ENCODE data around the gene HPSE.
A peak's percentile ranks its signal among the peaks of the same experiment; 100 is the strongest.
"Not testable (repeated sequence)": the region's sequence is repeated elsewhere in the genome, so short reads cannot be mapped to it uniquely, and the experiment has no call there.

The HPSE gene

GRCh38 chr4:83285055-83285407 lies 49.6 kb downstream of the HPSE start:
- in situ Hi-C loops (cut with MboI; ENCODE audit: low sequenced_read_pairs), result no loop called here
- Histone ChIP-seq H3K4me1 (peaks cover 33% of the 10 kb centered on the region), H3K4me3 (peak overlapping the region; percentile 63), H3K9me3 (no peaks in the 10 kb centered on the region), H3K36me3 (replicated peaks) (no peaks in the 10 kb centered on the region; the same call in 1 of the 2 replicates), H3K27me3 (ENCODE audit: low read depth) (no peaks in the 10 kb centered on the region)
- peak; percentile 11 to 26 for DNase-seq (ENCODE audit: low spot score in 2 of 2)

DNA sequence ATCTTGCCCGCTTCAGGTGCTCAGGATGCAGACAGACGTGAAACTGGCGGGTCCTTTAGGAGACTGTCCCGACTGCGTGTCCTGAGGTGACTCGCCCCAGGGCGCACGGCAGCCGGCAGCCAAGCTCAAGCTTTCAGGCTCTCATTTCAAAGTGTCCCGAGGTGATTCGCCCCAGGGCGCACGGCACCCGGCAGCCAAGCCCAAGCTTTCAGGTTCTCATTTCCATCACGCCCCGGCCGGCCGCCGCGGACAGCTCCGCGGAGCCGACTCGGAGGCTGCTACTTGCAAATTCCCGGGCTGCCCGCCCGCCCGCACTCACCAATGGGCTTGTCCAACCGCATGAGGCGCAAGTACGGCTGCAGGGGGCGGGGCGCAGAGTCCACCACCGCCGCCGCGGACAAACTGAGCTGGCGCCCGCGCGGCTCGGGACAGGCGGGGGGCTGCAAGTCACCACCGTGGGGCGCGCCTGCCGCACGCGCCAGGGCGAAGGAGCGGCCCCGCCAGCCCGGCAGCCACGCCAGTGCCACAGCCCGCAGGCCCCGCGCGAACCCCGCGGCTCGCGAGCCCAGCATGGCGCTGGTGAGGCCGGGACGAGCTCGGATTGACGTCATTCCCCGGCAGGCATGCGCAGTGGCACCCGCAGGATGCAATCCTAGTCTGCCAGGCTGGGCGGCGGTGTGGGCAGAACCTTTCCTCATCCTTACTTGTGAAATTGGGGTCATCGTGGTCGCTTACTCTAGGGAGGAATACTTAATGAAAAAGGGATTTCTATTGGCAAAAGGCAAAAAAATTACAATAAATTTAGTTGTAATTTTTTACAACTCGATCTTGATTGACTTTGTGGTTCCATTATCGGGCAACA lies 50.2 kb downstream of the HPSE start, which contains the start of gene COQ2:
Gene COQ2 (minus strand): TSS at position 606 of the 862 bp plus-strand sequence. CDS start 34 bp downstream, at position 572.
- in situ Hi-C loops (cut with MboI; ENCODE audit: low sequenced_read_pairs), result no loop called here
- no peaks in the 10 kb centered on the region for H3K9me3 ChIP-seq
- DNase-seq (ENCODE audit: low spot score in 2 of 2), result peak; percentile 90 to 97
- H3K4me1 ChIP-seq, result peaks cover 33% of the 10 kb centered on the region
- H3K36me3 ChIP-seq (replicated peaks), result no peaks in the 10 kb centered on the region; the same call in 1 of the 2 replicates
- peak within 1 kb of the TSS; percentile 63 for H3K4me3 ChIP-seq
- no peaks in the 10 kb centered on the region for H3K27me3 ChIP-seq (ENCODE audit: low read depth)

GRCh38 chr4:83283181-83283580 lies 51.5 kb downstream of the HPSE start:
- DNase-seq (ENCODE audit: low spot score in 2 of 2), result no peak
- in situ Hi-C loops (cut with MboI; ENCODE audit: low sequenced_read_pairs), result no loop called here
- Histone ChIP-seq H3K27me3 (ENCODE audit: low read depth) (no peaks in the 10 kb centered on the region), H3K4me1 (peaks cover 37% of the 10 kb centered on the region), H3K4me3 (peak overlapping the region; percentile 63), H3K9me3 (no peaks in the 10 kb centered on the region), H3K36me3 (replicated peaks) (peaks cover 2% of the 10 kb centered on the region; the same call in 1 of the 2 replicates)

GRCh38 chr4:83282049-83282535 lies 52.6 kb downstream of the HPSE start:
- in situ Hi-C loops (cut with MboI; ENCODE audit: low sequenced_read_pairs), result no loop called here
- Histone ChIP-seq H3K27me3 (ENCODE audit: low read depth) (no peaks in the 10 kb centered on the region), H3K4me3 (no peak overlapping the region), H3K4me1 (peaks cover 37% of the 10 kb centered on the region), H3K9me3 (no peaks in the 10 kb centered on the region), H3K36me3 (replicated peaks) (peaks cover 2% of the 10 kb centered on the region; the same call in 1 of the 2 replicates)
- DNase-seq (ENCODE audit: low spot score in 2 of 2), result peak; percentile 52 to 73

GRCh38 chr4:83281307-83281706 lies 53.3 kb downstream of the HPSE start:
- no peaks in the 10 kb centered on the region for H3K9me3 ChIP-seq
- DNase-seq (ENCODE audit: low spot score in 2 of 2), result no peak
- H3K27me3 ChIP-seq (ENCODE audit: low read depth), result no peaks in the 10 kb centered on the region
- peaks cover 2% of the 10 kb centered on the region; the same call in 1 of the 2 replicates for H3K36me3 ChIP-seq (replicated peaks)
- in situ Hi-C loops (cut with MboI; ENCODE audit: low sequenced_read_pairs), result no loop called here
- H3K4me3 ChIP-seq, result no peak overlapping the region
- H3K4me1 ChIP-seq, result peaks cover 37% of the 10 kb centered on the region

- DNase-seq (ENCODE audit: low spot score in 2 of 2), result no peak
- in situ Hi-C loops (cut with MboI; ENCODE audit: low sequenced_read_pairs), result no loop called here
- Histone ChIP-seq H3K4me3 (no peak overlapping the region), H3K27me3 (ENCODE audit: low read depth) (no peaks in the 10 kb centered on the region), H3K4me1 (peaks cover 27% of the 10 kb centered on the region), H3K9me3 (no peaks in the 10 kb centered on the region; the same call in 1 of the 2 replicates), H3K36me3 (replicated peaks) (peaks cover 6% of the 10 kb centered on the region)
Measured at GRCh38 chr4:83276299-83277040, 58.2 kb downstream of the HPSE start.

DNA sequence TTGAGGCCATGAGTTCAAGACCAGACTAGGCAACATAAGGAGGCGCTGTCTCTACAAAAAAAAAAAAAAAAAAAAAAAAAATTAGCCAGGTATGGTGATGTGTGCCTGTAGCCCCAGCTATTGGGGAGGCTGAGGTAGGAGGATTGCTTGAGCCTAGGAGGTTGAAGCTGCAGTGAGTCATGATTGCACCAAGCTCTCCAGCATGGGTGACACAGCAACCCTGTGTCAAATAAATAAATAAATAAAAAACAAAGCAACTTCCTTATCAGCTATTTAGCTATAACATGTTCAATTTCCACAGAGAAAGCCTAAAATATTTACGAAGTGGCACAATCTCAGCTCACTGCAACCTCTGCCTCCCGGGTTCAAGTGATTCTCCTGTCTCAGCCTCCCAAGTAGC lies 60.7 kb downstream of the HPSE start:
- in situ Hi-C loops (cut with MboI; ENCODE audit: low sequenced_read_pairs), result loop anchor here (25.0 kb wide), 1 partner anchor 812 kb away; no protein-coding TSS in a partner anchor

DNA sequence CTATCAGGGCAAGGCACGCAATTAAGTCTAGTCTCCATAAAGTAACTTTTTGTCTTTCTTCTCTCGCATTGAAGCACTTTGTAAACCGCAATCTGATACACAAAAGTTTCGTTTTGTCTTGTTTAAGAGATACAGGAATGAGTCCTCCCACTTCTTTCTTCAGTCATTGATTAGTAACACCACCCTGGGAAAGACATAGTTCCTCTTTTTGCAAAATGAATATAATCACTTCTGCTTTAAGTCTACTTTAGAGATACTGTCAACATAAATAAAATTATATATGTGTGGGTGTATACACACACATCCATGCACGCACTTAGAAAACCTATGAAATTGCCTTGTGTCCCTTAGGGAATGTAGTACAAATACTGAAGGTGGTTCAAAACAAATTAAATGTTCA lies 61.7 kb downstream of the HPSE start:
- Histone ChIP-seq H3K36me3 (replicated peaks) (peaks cover 18% of the 10 kb centered on the region), H3K4me3 (no peak overlapping the region), H3K4me1 (peaks cover 14% of the 10 kb centered on the region), H3K27me3 (ENCODE audit: low read depth) (no peaks in the 10 kb centered on the region), H3K9me3 (no peaks in the 10 kb centered on the region; the same call in 1 of the 2 replicates)
- in situ Hi-C loops (cut with MboI; ENCODE audit: low sequenced_read_pairs), result loop anchor here (25.0 kb wide), 1 partner anchor 811 kb away; no protein-coding TSS in a partner anchor
- peak in 1 of 2 experiments; percentile 93 for DNase-seq (ENCODE audit: low spot score in 2 of 2)

More for the DNA sequence above, 60.7 kb downstream of the HPSE start:
- not testable (repeated sequence) for DNase-seq (ENCODE audit: low spot score in 2 of 2); H3K9me3 ChIP-seq; H3K27me3 ChIP-seq (ENCODE audit: low read depth); H3K4me3 ChIP-seq
- Histone ChIP-seq H3K36me3 (replicated peaks) (peaks cover 15% of the 10 kb centered on the region), H3K4me1 (peaks cover 17% of the 10 kb centered on the region)

- in situ Hi-C loops (cut with MboI; ENCODE audit: low sequenced_read_pairs), result loop anchor here (25.0 kb wide), 1 partner anchor 807 kb away; no protein-coding TSS in a partner anchor
- no peak for DNase-seq (ENCODE audit: low spot score in 2 of 2)
- Histone ChIP-seq H3K9me3 (no peaks in the 10 kb centered on the region), H3K4me3 (no peak overlapping the region), H3K4me1 (peaks cover 14% of the 10 kb centered on the region), H3K27me3 (ENCODE audit: low read depth) (no peaks in the 10 kb centered on the region), H3K36me3 (replicated peaks) (peaks cover 33% of the 10 kb centered on the region)
Measured at GRCh38 chr4:83269256-83269655, 65.4 kb downstream of the HPSE start.

DNA sequence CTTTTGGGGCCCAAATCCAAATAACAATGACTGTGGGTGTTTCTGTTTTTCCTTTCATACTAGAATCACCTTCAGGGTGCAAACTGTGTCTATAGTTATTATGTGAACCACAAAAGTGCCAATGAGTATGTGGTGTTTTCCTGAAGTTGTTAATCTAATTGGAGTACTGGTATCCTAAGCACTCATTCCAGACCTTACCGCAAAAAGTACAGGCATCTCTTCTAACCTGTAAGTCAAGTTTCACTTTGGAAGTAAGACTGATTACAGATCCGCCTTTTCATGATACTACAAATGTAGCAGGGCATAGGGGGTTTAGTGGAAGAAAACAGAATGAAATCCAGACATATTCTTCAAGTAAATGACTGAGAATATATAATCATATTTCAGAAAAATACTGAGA lies 66.2 kb downstream of the HPSE start:
- H3K36me3 ChIP-seq (replicated peaks), result peaks cover 33% of the 10 kb centered on the region
- in situ Hi-C loops (cut with MboI; ENCODE audit: low sequenced_read_pairs), result loop anchor here (25.0 kb wide), 1 partner anchor 806 kb away; no protein-coding TSS in a partner anchor
- DNase-seq (ENCODE audit: low spot score in 2 of 2), result no peak

DNA sequence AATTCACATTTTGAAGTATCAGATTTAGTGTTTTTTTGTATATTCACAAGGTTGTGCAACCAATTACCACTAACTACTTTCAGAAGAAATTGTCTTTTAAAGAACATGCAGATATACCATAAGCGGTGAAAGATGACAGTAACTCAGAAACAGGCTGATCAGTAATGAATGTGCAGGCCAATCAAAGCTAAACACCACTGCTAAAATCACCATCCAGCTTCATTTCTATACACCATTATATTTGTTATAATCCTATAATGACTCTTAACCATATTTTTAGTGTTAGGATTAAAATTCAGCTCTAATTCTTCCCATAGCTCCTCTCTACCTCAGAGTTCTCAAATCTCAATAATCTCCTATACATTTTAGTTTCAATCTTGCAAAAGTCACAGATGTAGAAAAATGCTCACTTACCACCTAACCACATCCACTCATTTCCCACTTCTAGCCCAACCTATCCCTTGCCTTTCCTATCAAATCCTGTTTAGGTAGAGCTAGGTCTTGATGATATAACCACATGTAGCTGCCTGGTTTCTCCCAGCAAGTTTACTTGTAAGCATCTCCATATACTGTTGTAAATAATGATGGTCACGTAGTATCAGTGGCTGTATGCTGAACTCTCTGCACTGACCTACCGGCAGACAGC lies 66.7 kb downstream of the HPSE start:
- Histone ChIP-seq H3K4me1 (peaks cover 7% of the 10 kb centered on the region), H3K27me3 (ENCODE audit: low read depth) (no peaks in the 10 kb centered on the region), H3K4me3 (no peak overlapping the region), H3K9me3 (no peaks in the 10 kb centered on the region), H3K36me3 (replicated peaks) (peaks cover 33% of the 10 kb centered on the region)
- DNase-seq (ENCODE audit: low spot score in 2 of 2), result no peak
- in situ Hi-C loops (cut with MboI; ENCODE audit: low sequenced_read_pairs), result loop anchor here (25.0 kb wide), 1 partner anchor 806 kb away; no protein-coding TSS in a partner anchor

More for the DNA sequence above, 66.2 kb downstream of the HPSE start:
- H3K27me3 ChIP-seq (ENCODE audit: low read depth), result no peaks in the 10 kb centered on the region
- no peak overlapping the region for H3K4me3 ChIP-seq
- no peaks in the 10 kb centered on the region for H3K9me3 ChIP-seq
- peaks cover 12% of the 10 kb centered on the region for H3K4me1 ChIP-seq

DNA sequence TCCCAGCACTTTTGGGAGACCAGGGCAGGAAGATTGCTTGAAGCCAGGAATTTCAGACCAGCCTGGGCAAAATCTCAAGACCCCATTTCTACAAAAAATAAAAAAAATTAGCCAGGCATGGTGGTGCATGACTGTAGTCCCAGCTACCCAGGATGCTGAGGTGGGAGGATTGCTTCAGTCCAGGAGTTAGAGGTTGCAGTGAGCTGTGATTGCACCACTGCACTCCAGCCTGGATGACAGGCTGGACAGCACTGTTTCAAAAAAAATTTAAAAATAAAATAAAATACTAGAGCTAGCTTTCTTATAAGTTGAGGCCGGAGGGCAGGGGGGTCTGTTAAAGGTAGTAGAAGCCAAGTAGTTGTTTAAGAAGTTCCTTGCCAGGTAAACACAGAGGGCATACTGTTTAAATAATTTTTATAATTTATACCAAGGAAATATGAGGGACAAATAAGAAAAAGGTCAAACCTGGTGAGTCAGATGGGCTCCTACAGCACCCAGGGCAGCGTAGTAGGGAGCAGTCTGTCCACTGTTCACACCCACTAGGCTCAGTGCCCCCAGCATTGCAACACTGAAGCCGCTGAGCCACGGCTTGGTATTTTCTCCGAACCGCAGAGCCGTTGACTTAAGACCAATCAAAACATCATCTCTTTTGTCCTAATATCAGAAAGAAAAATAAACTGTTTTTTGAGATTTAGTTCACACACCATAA lies 67.4 kb downstream of the HPSE start:
- Histone ChIP-seq H3K36me3 (replicated peaks) (peaks cover 37% of the 10 kb centered on the region), H3K9me3 (no peaks in the 10 kb centered on the region), H3K4me3 (no peak overlapping the region), H3K4me1 (peaks cover under 1% of the 10 kb centered on the region; the same call in 1 of the 2 replicates), H3K27me3 (ENCODE audit: low read depth) (no peaks in the 10 kb centered on the region)
- in situ Hi-C loops (cut with MboI; ENCODE audit: low sequenced_read_pairs), result loop anchor here (25.0 kb wide), 1 partner anchor 805 kb away; no protein-coding TSS in a partner anchor
- DNase-seq (ENCODE audit: low spot score in 2 of 2), result no peak

Data from HAP-1 (cell line).